H1 (cell line): ENCODE data around the gene RFT1. TPM values are rescaled to one million over a fixed set of nuclear protein-coding genes. Genes with fewer than 3 reads are reported as not detected.

Experiments
- CTCF ChIA-PET: fragments of 300-600 bp; sonication (Branson Sonifier 250); formaldehyde crosslinking; loops from one replicate; lab custom pipeline; 2021; ENCODE audit not compliant: partially characterized antibody; lab: Charles Lee
- POLR2A ChIA-PET: fragments of 300-600 bp; sonication (Branson Sonifier 250); formaldehyde crosslinking; loops from one replicate; lab custom pipeline; 2021; ENCODE audit warnings: inconsistent platforms; ENCODE audit not compliant: partially characterized antibody; lab: Charles Lee
- DNase-seq, 2 experiments: peaks; one replicate each; pipeline versions ENCODE4 v3.0.0 to v3.0.0-alpha.2; 2010 to 2022; ENCODE audit warnings: low spot score in 2 of 2, low read depth in 1 of 2, mixed read lengths in 1 of 2
- FAIRE-seq: peaks from 2 replicates; lab custom pipeline; 2011; peaks lifted over from hg19 to GRCh38; lab: Jason Lieb, UNC
- H2AFZ ChIP-seq: 2 replicates; pipeline ENCODE4 v1.8.1; 2012; ENCODE audit warnings: low read length, inconsistent platforms
- H2AK5ac ChIP-seq: 2 replicates; pipeline ENCODE4 v1.6.1; 2013; ENCODE audit warnings: low read depth, low read length
- H2BK120ac ChIP-seq: replicated peaks from 2 replicates; pipeline ENCODE3; 2013; ENCODE audit warnings: low read depth, low read length, inconsistent platforms
- H2BK12ac ChIP-seq: 2 replicates; pipeline ENCODE4 v1.6.1; 2013; ENCODE audit warnings: low read depth, low read length
- H2BK15ac ChIP-seq: 2 replicates; pipeline ENCODE4 v1.6.1; 2013; ENCODE audit warnings: low read length
- H2BK20ac ChIP-seq: 2 replicates; pipeline ENCODE4 v1.6.1; 2013; ENCODE audit warnings: low read length
- H2BK5ac ChIP-seq: 2 replicates; pipeline ENCODE4 v1.6.1; 2013; ENCODE audit warnings: low read depth, low read length
- H3K14ac ChIP-seq: 2 replicates; pipeline ENCODE4 v1.6.1; 2013; ENCODE audit warnings: inconsistent platforms; ENCODE audit not compliant: insufficient read length
- H3K18ac ChIP-seq: 2 replicates; pipeline ENCODE4 v1.6.1; 2013; ENCODE audit warnings: low read length; ENCODE audit errors: extremely low read depth
- H3K23ac ChIP-seq: 2 replicates; pipeline ENCODE4 v1.6.1; 2013; ENCODE audit warnings: inconsistent platforms; ENCODE audit not compliant: insufficient read length
- H3K23me2 ChIP-seq: 2 replicates; pipeline ENCODE4 v1.6.1; 2013; ENCODE audit warnings: low read depth, low read length
- H3K27ac ChIP-seq: 2 replicates; pipeline ENCODE4 v1.6.1; 2011; ENCODE audit warnings: low read depth, low read length, inconsistent platforms
- H3K27me3 ChIP-seq, 4 experiments: replicated peaks in 1 of 4; 1 replicate in 1 of 4; 2 replicates in 3 of 4; pipeline versions ENCODE4 v1.6.1 to v1.8.1; 2011 to 2013; ENCODE audit warnings: low read length in 3 of 4, mild to moderate bottlenecking in 3 of 4, inconsistent platforms in 2 of 4, mixed read lengths in 2 of 4, moderate library complexity in 1 of 4; ENCODE audit not compliant: control insufficient read depth in 3 of 4, insufficient read depth in 3 of 4; ENCODE audit errors: extremely low read depth in 1 of 4
- H3K36me3 ChIP-seq, 4 experiments: 2 replicates each; pipeline versions ENCODE4 v1.6.1 to v1.8.1; 2011 to 2013; ENCODE audit warnings: mild to moderate bottlenecking in 4 of 4, low read length in 3 of 4, moderate library complexity in 2 of 4, control low read depth in 1 of 4, inconsistent platforms in 1 of 4; ENCODE audit not compliant: insufficient read depth in 4 of 4, control insufficient read depth in 2 of 4
- H3K4ac ChIP-seq: replicated peaks from 2 replicates; pipeline ENCODE3; 2013; ENCODE audit warnings: low read length, low read depth, mixed read lengths, inconsistent platforms; ENCODE audit not compliant: insufficient read length
- H3K4me1 ChIP-seq, 4 experiments: replicated peaks in 1 of 4; 1 replicate in 1 of 4; 2 replicates in 3 of 4; pipeline versions ENCODE4 v1.6.1 to v1.8.1; 2011 to 2013; ENCODE audit warnings: low read length in 3 of 4, inconsistent platforms in 2 of 4, mixed read lengths in 1 of 4; ENCODE audit not compliant: insufficient read depth in 4 of 4, control insufficient read depth in 3 of 4
- H3K4me2 ChIP-seq, 2 experiments: 2 replicates each; pipeline versions ENCODE4 v1.6.1 to v1.8.1; 2011 to 2013; ENCODE audit warnings: low read depth in 2 of 2, low read length in 2 of 2, control low read depth in 1 of 2, inconsistent platforms in 1 of 2, mild to moderate bottlenecking in 1 of 2; ENCODE audit not compliant: insufficient read depth in 1 of 2
- H3K4me3 ChIP-seq, 4 experiments: fragments of 200-600, 300-600 bp in 1 of 4; sonication (generic), shearing (Covaris generic), sonication (Bioruptor Twin) in 1 of 4; 2 replicates each; pipeline versions ENCODE4 v1.5.1 to v1.8.1; 2011 to 2016; ENCODE audit warnings: low read length in 4 of 4, low read depth in 3 of 4, control low read depth in 2 of 4, inconsistent platforms in 2 of 4, mild to moderate bottlenecking in 2 of 4, mixed read lengths in 1 of 4, moderate library complexity in 1 of 4; ENCODE audit not compliant: insufficient read depth in 2 of 4; ENCODE audit errors: extremely low read depth in 1 of 4
- H3K56ac ChIP-seq: replicated peaks from 2 replicates; pipeline ENCODE3; 2013; ENCODE audit warnings: low read depth, mild to moderate bottlenecking, mixed read lengths, low read length, inconsistent platforms; ENCODE audit not compliant: insufficient read length
- H3K79me1 ChIP-seq: 2 replicates; pipeline ENCODE4 v1.6.1; 2013; ENCODE audit warnings: low read depth, low read length, control low read depth
- H3K79me2 ChIP-seq, 2 experiments: 2 replicates each; pipeline versions ENCODE4 v1.6.1 to v1.8.1; 2012 to 2013; ENCODE audit warnings: low read length in 2 of 2, mild to moderate bottlenecking in 2 of 2, inconsistent platforms in 1 of 2; ENCODE audit not compliant: insufficient read depth in 2 of 2, control insufficient read depth in 1 of 2
- H3K9ac ChIP-seq, 4 experiments: replicated peaks in 1 of 4; 1 replicate in 1 of 4; 2 replicates in 3 of 4; pipeline versions ENCODE4 v1.6.1 to v1.8.1; 2011 to 2013; ENCODE audit warnings: low read depth in 3 of 4, low read length in 3 of 4, control low read depth in 2 of 4, mild to moderate bottlenecking in 2 of 4, moderate library complexity in 2 of 4, inconsistent platforms in 1 of 4; ENCODE audit errors: extremely low read depth in 1 of 4
- H3K9me3 ChIP-seq, 2 experiments: 2 replicates each; pipeline versions ENCODE4 v1.6.1 to v1.8.1; 2012 to 2013; ENCODE audit warnings: mild to moderate bottlenecking in 2 of 2, moderate library complexity in 2 of 2, control low read depth in 1 of 2, inconsistent platforms in 1 of 2, low read depth in 1 of 2, low read length in 1 of 2, mixed read lengths in 1 of 2; ENCODE audit not compliant: insufficient read depth in 2 of 2
- H4K20me1 ChIP-seq, 2 experiments: replicated peaks in 1 of 2; 2 replicates each; pipeline versions ENCODE3 to v1.8.1; 2011 to 2013; ENCODE audit warnings: inconsistent platforms in 2 of 2, low read length in 2 of 2, mild to moderate bottlenecking in 1 of 2; ENCODE audit not compliant: insufficient read depth in 2 of 2, control insufficient read depth in 1 of 2
- H4K5ac ChIP-seq: 2 replicates; pipeline ENCODE4 v1.6.1; 2013; ENCODE audit warnings: low read length, low read depth, mixed read lengths, inconsistent platforms; ENCODE audit not compliant: insufficient read length
- H4K8ac ChIP-seq: 2 replicates; pipeline ENCODE4 v1.8.0; 2013; ENCODE audit warnings: mild to moderate bottlenecking, moderate library complexity, low read length, inconsistent platforms; ENCODE audit not compliant: insufficient read depth; ENCODE audit errors: extremely low read depth
- H4K91ac ChIP-seq: replicated peaks from 2 replicates; pipeline ENCODE3; 2013; ENCODE audit warnings: low read length, mixed read lengths, inconsistent platforms; ENCODE audit not compliant: insufficient read length
- BRCA1 ChIP-seq: IDR thresholded peaks from 2 replicates; pipeline ENCODE4 v1.6.1; 2012; ENCODE audit warnings: low read depth, low read length, improper control_type of control experiment
- HDAC2 ChIP-seq, 2 experiments: fragments of 300-600 bp in 1 of 2; sonication (generic) in 1 of 2; IDR thresholded peaks; 2 replicates each; pipeline ENCODE4 v1.6.1; 2011 to 2012; ENCODE audit warnings: low read depth in 2 of 2, low read length in 2 of 2, mild to moderate bottlenecking in 2 of 2, moderate library complexity in 2 of 2, borderline replicate concordance in 1 of 2, inconsistent platforms in 1 of 2
- PHF8 ChIP-seq: fragments of 200-600 bp; sonication (generic); conservative IDR thresholded peaks from 2 replicates; pipeline ENCODE4 v1.7.1; 2012; ENCODE audit warnings: low read depth, mild to moderate bottlenecking, inconsistent platforms, low read length, moderate library complexity
- POLR2A ChIP-seq, 2 experiments: IDR thresholded peaks; 1 replicate in 1 of 2; 2 replicates in 1 of 2; pipeline ENCODE4 v1.6.1; 2011; ENCODE audit warnings: low read depth in 2 of 2, low read length in 2 of 2, mild to moderate bottlenecking in 2 of 2; ENCODE audit errors: control extremely low read depth in 1 of 2
- TAF1 ChIP-seq: IDR thresholded peaks from 2 replicates; pipeline ENCODE4 v1.6.1; 2011; ENCODE audit warnings: mild to moderate bottlenecking, low read depth, low read length
- WGBS, 2 experiments: shearing (Covaris generic) in 1 of 2; methylation state at CpG; one replicate each; pipeline versions ENCODE4 v1.1.6 to v1.1.7; 2013 to 2015; ENCODE audit warnings: low lambda C conversion rate in 2 of 2, mixed read lengths in 2 of 2, inconsistent platforms in 1 of 2, low coverage in 1 of 2, missing lambda C conversion rate in 1 of 2; ENCODE audit not compliant: insufficient replicate concordance in 2 of 2, insufficient coverage in 1 of 2, insufficient read length in 1 of 2; ENCODE audit errors: extremely low coverage in 1 of 2, missing lambda C conversion rate in 1 of 2; 5-methylcytosine and 5-hydroxymethylcytosine counted together
- polyA plus RNA-seq, 7 experiments: library from polyadenylated mRNA; depleted of rRNA in 3 of 7; stranded (reverse) in 5 of 7; unstranded in 2 of 7; fragments of >200 nt in 5 of 7; fragments of 200-250 nt in 2 of 7; gene quantifications; 1 replicate in 5 of 7; 2 replicates in 1 of 7; 4 replicates in 1 of 7; pipeline versions ENCODE4 v1.2.1 to v1.2.3, GENCODE V29; 2011 to 2013; ENCODE audit warnings: missing spikeins in 2 of 7, mixed read lengths in 2 of 7
- total RNA-seq: library from RNA; stranded (reverse); fragmentation: NEBNext Ultra II Directional; extraction: Animal tissue kit (Norgen Biotek cat#: 25700); gene quantifications from 2 replicates; pipeline ENCODE4 v1.2.1, GENCODE V29; 2021
- TF ChIP-seq, protein P1 (sequence below), 3 experiments: IDR thresholded peaks; 1 replicate in 2 of 3; 2 replicates in 1 of 3; pipeline versions ENCODE4 v1.5.1 to v1.6.1; 2011; ENCODE audit warnings: low read length in 3 of 3, mild to moderate bottlenecking in 3 of 3, inconsistent platforms in 2 of 3, low read depth in 1 of 3, moderate library complexity in 1 of 3; ENCODE audit not compliant: insufficient read depth in 1 of 3; ENCODE audit errors: control extremely low read depth in 1 of 3
- TF ChIP-seq, protein P2 (sequence below): IDR thresholded peaks from 2 replicates; pipeline ENCODE4 v1.6.1; 2012; ENCODE audit warnings: inconsistent platforms

RFT1 gene
- total and polyA plus RNA-seq, 2 of the 8 experiments (the other 6 are each of a cell fraction or from before 2014, with no cell fraction given), result 27.7 to 42.4 TPM

DNA sequence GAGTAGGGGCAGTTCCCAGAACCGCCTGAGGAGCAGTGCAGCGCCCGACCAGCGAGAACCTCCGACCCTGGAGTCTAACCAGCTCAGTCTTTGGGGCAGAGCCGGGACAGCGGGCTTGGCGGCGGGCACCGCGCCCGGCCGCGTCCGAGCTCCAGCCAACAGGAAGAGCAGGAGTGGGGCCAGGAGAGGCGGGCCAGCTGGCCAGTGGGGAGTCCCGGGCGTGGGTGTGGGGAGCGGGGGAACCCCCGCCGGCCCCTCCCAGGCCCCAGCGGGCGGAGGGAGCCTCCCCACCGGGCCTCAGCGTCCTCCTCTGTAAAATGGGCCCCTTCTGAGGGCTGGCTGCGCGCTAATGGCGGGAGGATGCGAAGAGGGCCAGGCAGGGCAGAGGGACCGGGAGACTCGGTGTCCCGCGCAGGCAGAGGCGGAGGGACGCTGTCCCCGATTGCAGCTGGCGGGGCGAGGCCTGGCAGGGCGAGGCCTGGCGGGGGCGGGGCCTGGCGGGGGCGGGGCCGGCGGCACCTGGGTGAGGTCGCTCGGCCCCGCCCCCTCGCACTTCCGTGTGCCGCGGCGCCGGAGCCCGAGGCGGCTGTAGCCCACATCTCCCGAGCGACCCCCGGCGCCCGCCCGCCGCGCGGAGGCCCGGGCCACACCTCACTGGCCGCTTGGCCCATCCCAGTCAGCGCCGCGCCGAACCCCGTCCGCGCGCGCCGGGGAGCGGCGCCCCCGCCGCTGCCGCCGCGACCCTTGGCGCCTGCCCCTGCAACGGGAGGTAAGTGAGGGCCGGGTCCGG lies 30.6 kb upstream of the RFT1 start, which contains the start of gene PRKCD:
Gene PRKCD, plus strand, starts transcription at position 550 of the 790 bp plus-strand sequence. CDS start 17,214 bp downstream, outside the sequence.
- DNase-seq (peak in 1 of 2 experiments; percentile 84), FAIRE-seq (no peak)
- Histone ChIP-seq H2BK15ac (0 out of 2 replicates have a peak within 1 kb of the TSS, but pooled peaks have one; percentile 72), H4K91ac (no peak within 1 kb of the TSS), H4K5ac (no peak within 1 kb of the TSS), H3K56ac (peak within 1 kb of the TSS; percentile 52), H3K27me3 (peaks cover 0 to 16% (median 6%) of the 10 kb centered on the region in 4 experiments; a peak in 3 of 7 replicates), H3K14ac (no peak within 1 kb of the TSS), H3K79me2 (peaks cover 0 to 9% of the 10 kb centered on the region in 2 experiments; a peak in 1 of 4 replicates), H3K36me3 (no peaks in the 10 kb centered on the region), H3K27ac (no peak within 1 kb of the TSS), H2BK120ac (no peak within 1 kb of the TSS), H2BK12ac (no peak within 1 kb of the TSS), H3K23ac (no peak within 1 kb of the TSS), H3K4me1 (peaks cover 3 to 35% (median 21%) of the 10 kb centered on the region in 4 experiments), H3K23me2 (peaks cover 14% of the 10 kb centered on the region), H4K20me1 (peaks cover 3 to 8% of the 10 kb centered on the region in 2 experiments), H4K8ac (0 out of 2 replicates have a peak within 1 kb of the TSS, but pooled peaks have one; percentile 15), H3K9ac (peak within 1 kb of the TSS in 2 of 4 experiments; percentile 45 to 67; a peak in 4 of 7 replicates), H2BK20ac (no peak within 1 kb of the TSS), H3K79me1 (peaks cover 14% of the 10 kb centered on the region), H2AK5ac (no peak within 1 kb of the TSS), H3K18ac (peak within 1 kb of the TSS; percentile 71), H2BK5ac (no peak within 1 kb of the TSS), H3K9me3 (no peaks in the 10 kb centered on the region), H3K4me3 (peak within 1 kb of the TSS; percentile 85 to 94 (median 92)), H2AFZ (peak within 1 kb of the TSS; percentile 60; the same call in 1 of the 2 replicates), H3K4ac (no peak within 1 kb of the TSS), H3K4me2 (peak within 1 kb of the TSS; percentile 87 to 93)
- 2% methylated on average over 33 of the region's 88 CpGs; no CpG with 5 or more reads in 1 of the 2 experiments for WGBS, 2 experiments
- CTCF ChIA-PET, result interaction anchor here (0.7 to 4.0 kb wide), 14 partner anchors 9 to 59 kb away, joined by 3 to 30 read pairs (median 5); partner anchors contain the start of gene RFT1
- POLR2A ChIA-PET, result interaction anchor here (0.8 to 7.4 kb wide), 6 partner anchors 9 to 57 kb away, joined by 3 to 56 read pairs (median 3); no protein-coding TSS in a partner anchor
- TF ChIP-seq PHF8 (peak; percentile 49), HDAC2 (IDR thresholded peaks at IDR 0.05; ENCODE audit: borderline replicate concordance in 1 of 2, low read depth in 2 of 2, low read length in 2 of 2) (no peak), BRCA1 (no peak), POLR2A (IDR thresholded peaks at IDR 0.05; ENCODE audit: control extremely low read depth in 1 of 2, low read depth in 2 of 2, low read length in 2 of 2) (peak in 1 of 2 experiments; percentile 21; a peak in 1 of 3 replicates), TAF1 (peak; percentile 65)
- TF ChIP-seq, protein P1, sequence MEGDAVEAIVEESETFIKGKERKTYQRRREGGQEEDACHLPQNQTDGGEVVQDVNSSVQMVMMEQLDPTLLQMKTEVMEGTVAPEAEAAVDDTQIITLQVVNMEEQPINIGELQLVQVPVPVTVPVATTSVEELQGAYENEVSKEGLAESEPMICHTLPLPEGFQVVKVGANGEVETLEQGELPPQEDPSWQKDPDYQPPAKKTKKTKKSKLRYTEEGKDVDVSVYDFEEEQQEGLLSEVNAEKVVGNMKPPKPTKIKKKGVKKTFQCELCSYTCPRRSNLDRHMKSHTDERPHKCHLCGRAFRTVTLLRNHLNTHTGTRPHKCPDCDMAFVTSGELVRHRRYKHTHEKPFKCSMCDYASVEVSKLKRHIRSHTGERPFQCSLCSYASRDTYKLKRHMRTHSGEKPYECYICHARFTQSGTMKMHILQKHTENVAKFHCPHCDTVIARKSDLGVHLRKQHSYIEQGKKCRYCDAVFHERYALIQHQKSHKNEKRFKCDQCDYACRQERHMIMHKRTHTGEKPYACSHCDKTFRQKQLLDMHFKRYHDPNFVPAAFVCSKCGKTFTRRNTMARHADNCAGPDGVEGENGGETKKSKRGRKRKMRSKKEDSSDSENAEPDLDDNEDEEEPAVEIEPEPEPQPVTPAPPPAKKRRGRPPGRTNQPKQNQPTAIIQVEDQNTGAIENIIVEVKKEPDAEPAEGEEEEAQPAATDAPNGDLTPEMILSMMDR (IDR thresholded peaks at IDR 0.05; ENCODE audit: control extremely low read depth in 1 of 3, insufficient read depth in 1 of 3, low read depth in 1 of 3, low read length in 3 of 3), result peak in 2 of 3 experiments; percentile 54 to 66; a peak in 3 of 4 replicates
- TF ChIP-seq, protein P2, sequence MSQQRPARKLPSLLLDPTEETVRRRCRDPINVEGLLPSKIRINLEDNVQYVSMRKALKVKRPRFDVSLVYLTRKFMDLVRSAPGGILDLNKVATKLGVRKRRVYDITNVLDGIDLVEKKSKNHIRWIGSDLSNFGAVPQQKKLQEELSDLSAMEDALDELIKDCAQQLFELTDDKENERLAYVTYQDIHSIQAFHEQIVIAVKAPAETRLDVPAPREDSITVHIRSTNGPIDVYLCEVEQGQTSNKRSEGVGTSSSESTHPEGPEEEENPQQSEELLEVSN, result no peak
